ENCODE results near the gene PPP2R5C. TPM values are rescaled to one million over a fixed set of nuclear protein-coding genes. Genes with fewer than 3 reads are reported as not detected.

PPP2R5C gene
- polyA plus RNA-seq, 3 donors = 61.9 to 72.5 (median 64.0) TPM

GRCh38 chr14:101857226-101857625 is 95.7 kb downstream of the PPP2R5C start:
- Mint-ChIP-seq H3K4me1 (peaks cover 49% of the 10 kb centered on the region), H3K27me3 (ENCODE audit: low read depth in 3 of 3) (no peaks in the 10 kb centered on the region), H3K9me3 (no peaks in the 10 kb centered on the region), H3K4me3 (no peak overlapping the region), H3K36me3 (peaks cover 54 to 61% of the 10 kb centered on the region in 2 donors), H3K27ac (peak overlapping the region in 5 of 7 donors; percentile 2 to 86 (median 20))
- no peak overlapping the region for H2AFZ ChIP-seq (ENCODE audit: insufficient read depth, low read depth, low read length, poor library complexity, severe bottlenecking)
- intact Hi-C loops (cut with micrococcal nuclease) = no loop called here
- 100% methylated on average over 1 of the region's 1 CpG for WGBS (ENCODE audit: insufficient coverage)
- H3K4me3 ChIP-seq (replicated peaks in 1 of 3; ENCODE audit: low read depth in 2 of 3, low read length in 3 of 3) = no peak overlapping the region
- peak overlapping the region; percentile 31 to 55 for H3K27ac ChIP-seq (ENCODE audit: low read depth in 1 of 2, low read length in 2 of 2)
- DNase-seq = no peak
- H3K9ac ChIP-seq (ENCODE audit: insufficient read depth, low read length, poor library complexity, severe bottlenecking) = no peak overlapping the region
- H3K36me3 ChIP-seq (replicated peaks in 1 of 2; ENCODE audit: control insufficient read depth in 1 of 2, insufficient read depth in 2 of 2, low read length in 2 of 2) = peaks cover 25 to 53% of the 10 kb centered on the region in 2 donors
- no peak overlapping the region for H3K4me2 ChIP-seq (replicated peaks; ENCODE audit: extremely low read depth, low read length, poor library complexity, severe bottlenecking)
- H4K20me1 ChIP-seq (ENCODE audit: insufficient read depth, low read length) = peaks cover 71% of the 10 kb centered on the region
- H3K4me1 ChIP-seq (ENCODE audit: control insufficient read depth in 1 of 2, insufficient read depth in 2 of 2, low read length in 2 of 2) = peaks cover 42 to 44% of the 10 kb centered on the region in 2 donors
- H3K79me2 ChIP-seq (ENCODE audit: insufficient read depth, low read length) = peaks cover 97% of the 10 kb centered on the region
- TF ChIP-seq CTCF (IDR thresholded peaks at IDR 0.05) = no peak
- H3K9me3 ChIP-seq (replicated peaks in 1 of 2; ENCODE audit: control insufficient read depth in 1 of 2, insufficient read depth in 1 of 2, low read length in 2 of 2) = no peaks in the 10 kb centered on the region
- H3K27me3 ChIP-seq (ENCODE audit: control insufficient read depth in 2 of 2, insufficient read depth in 2 of 2, low read length in 2 of 2) = no peaks in the 10 kb centered on the region

- peaks cover 34% of the 10 kb centered on the region for H3K4me1 Mint-ChIP-seq
- Histone ChIP-seq H3K4me2 (replicated peaks; ENCODE audit: extremely low read depth, low read length, poor library complexity, severe bottlenecking) (no peak overlapping the region), H4K20me1 (ENCODE audit: insufficient read depth, low read length) (peaks cover 82% of the 10 kb centered on the region), H3K4me1 (ENCODE audit: control insufficient read depth in 1 of 2, insufficient read depth in 2 of 2, low read length in 2 of 2) (peaks cover 26 to 27% of the 10 kb centered on the region in 2 donors), H2AFZ (ENCODE audit: insufficient read depth, low read depth, low read length, poor library complexity, severe bottlenecking) (no peak overlapping the region), H3K27me3 (ENCODE audit: control insufficient read depth in 2 of 2, insufficient read depth in 2 of 2, low read length in 2 of 2) (no peaks in the 10 kb centered on the region), H3K27ac (ENCODE audit: low read depth in 1 of 2, low read length in 2 of 2) (peak overlapping the region in 1 of 2 donors; percentile 39), H3K36me3 (replicated peaks in 1 of 2; ENCODE audit: control insufficient read depth in 1 of 2, insufficient read depth in 2 of 2, low read length in 2 of 2) (peaks cover 28 to 59% of the 10 kb centered on the region in 2 donors), H3K9me3 (replicated peaks in 1 of 2; ENCODE audit: control insufficient read depth in 1 of 2, insufficient read depth in 1 of 2, low read length in 2 of 2) (no peaks in the 10 kb centered on the region), H3K9ac (ENCODE audit: insufficient read depth, low read length, poor library complexity, severe bottlenecking) (no peak overlapping the region), H3K79me2 (ENCODE audit: insufficient read depth, low read length) (peaks cover 94% of the 10 kb centered on the region), H3K4me3 (replicated peaks in 1 of 3; ENCODE audit: low read depth in 2 of 3, low read length in 3 of 3) (no peak overlapping the region)
- no peak for TF ChIP-seq CTCF (IDR thresholded peaks at IDR 0.05)
- no peaks in the 10 kb centered on the region for H3K9me3 Mint-ChIP-seq
- peak overlapping the region in 6 of 7 donors; percentile 3 to 86 (median 42) for H3K27ac Mint-ChIP-seq
- intact Hi-C loops (cut with micrococcal nuclease) = no loop called here
- no peaks in the 10 kb centered on the region for H3K27me3 Mint-ChIP-seq (ENCODE audit: low read depth in 3 of 3)
- H3K4me3 Mint-ChIP-seq = no peak overlapping the region
- peaks cover 57 to 73% of the 10 kb centered on the region in 2 donors for H3K36me3 Mint-ChIP-seq
- no peak for DNase-seq
- 93% methylated on average over 3 of the region's 17 CpGs for WGBS (ENCODE audit: insufficient coverage)
Observed at GRCh38 chr14:101858791-101859537, 97.5 kb downstream of the PPP2R5C start.

All from CD14-positive monocyte (primary cell).